Liver (tissue), 3 donors: ENCODE results near the gene GTF2IRD1.

Source experiments
- ATF3 ChIP-seq: IDR thresholded peaks from 2 replicates; pipeline ENCODE4 v1.6.1; 2016; ENCODE audit warnings: antibody characterized with exemption
- CTCF ChIP-seq: fragments of 150-350 bp; IDR thresholded peaks from 2 replicates; pipeline ENCODE4 v1.5.1; 2017; ENCODE audit warnings: improper control_type of control experiment, low read depth, low read length; ENCODE audit not compliant: missing input control
- FOXA1 ChIP-seq: IDR thresholded peaks from 2 replicates; pipeline ENCODE4 v1.6.1; 2016; ENCODE audit warnings: antibody characterized with exemption
- HNF4A ChIP-seq, 2 donors: conservative IDR thresholded peaks; 2 replicates each; pipeline ENCODE4 v1.6.1; 2016; ENCODE audit warnings: antibody characterized with exemption in 2 of 2, mild to moderate bottlenecking in 2 of 2
- JUND ChIP-seq, 2 donors: IDR thresholded peaks; 2 replicates each; pipeline ENCODE4 v1.6.1; 2016; ENCODE audit warnings: antibody characterized with exemption in 2 of 2
- RAD21 ChIP-seq, 2 donors: IDR thresholded peaks; 2 replicates each; pipeline ENCODE4 v1.6.1; 2016; ENCODE audit warnings: antibody characterized with exemption in 2 of 2, mild to moderate bottlenecking in 2 of 2
- RXRA ChIP-seq, 2 donors: IDR thresholded peaks; 2 replicates each; pipeline ENCODE4 v1.6.1; 2017 to 2018; ENCODE audit warnings: antibody characterized with exemption in 2 of 2, mild to moderate bottlenecking in 1 of 2
- SP1 ChIP-seq: IDR thresholded peaks from 2 replicates; pipeline ENCODE4 v1.6.1; 2018; ENCODE audit warnings: antibody characterized with exemption, mild to moderate bottlenecking
- TAF1 ChIP-seq: conservative IDR thresholded peaks from 2 replicates; pipeline ENCODE4 v1.6.1; 2016; ENCODE audit warnings: antibody characterized with exemption, mild to moderate bottlenecking
- YY1 ChIP-seq: IDR thresholded peaks from 2 replicates; pipeline ENCODE4 v1.6.1; 2016; ENCODE audit warnings: antibody characterized with exemption, mild to moderate bottlenecking
- TF ChIP-seq, protein P1 (sequence below): IDR thresholded peaks from 2 replicates; pipeline ENCODE4 v1.6.1; 2016; ENCODE audit warnings: antibody characterized with exemption, mild to moderate bottlenecking
- TF ChIP-seq, protein P2 (sequence below): IDR thresholded peaks from 2 replicates; pipeline ENCODE4 v1.6.1; 2016; ENCODE audit warnings: antibody characterized with exemption
- TF ChIP-seq, protein P3 (sequence below): IDR thresholded peaks from 2 replicates; pipeline ENCODE4 v1.6.1; 2016; ENCODE audit warnings: antibody characterized with exemption
- donor health status: healthy.
- donor health status: healthy.

DNA sequence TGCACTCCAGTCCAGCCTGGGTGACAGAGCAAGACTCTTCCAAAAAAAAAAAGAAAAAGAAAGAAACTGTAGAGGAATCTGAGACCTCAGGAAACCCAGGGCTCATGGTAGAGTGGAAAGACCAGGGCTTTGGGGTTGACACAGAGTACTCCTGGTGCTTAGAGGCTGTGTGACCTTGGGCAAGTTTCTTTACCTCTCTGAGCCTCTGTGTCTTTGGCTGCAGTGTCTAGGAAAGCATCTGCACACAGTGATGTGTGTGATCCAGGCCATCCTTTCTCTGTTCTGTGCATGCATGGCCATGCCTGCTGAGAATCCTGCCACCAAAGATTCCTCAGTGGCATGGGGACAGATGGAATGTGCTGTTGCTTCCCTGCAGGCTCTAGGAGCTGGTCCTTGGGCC lies 132.1 kb downstream of the GTF2IRD1 start:
- TF ChIP-seq RXRA (IDR thresholded peaks at IDR 0.05) (no peak), CTCF (no peak), RAD21 (IDR thresholded peaks at IDR 0.05) (no peak), HNF4A (conservative IDR thresholded peaks at IDR 0.05) (no peak), JUND (IDR thresholded peaks at IDR 0.05) (no peak), SP1 (no peak), YY1 (no peak), ATF3 (no peak), TAF1 (no peak), FOXA1 (no peak)
- TF ChIP-seq, protein P1, sequence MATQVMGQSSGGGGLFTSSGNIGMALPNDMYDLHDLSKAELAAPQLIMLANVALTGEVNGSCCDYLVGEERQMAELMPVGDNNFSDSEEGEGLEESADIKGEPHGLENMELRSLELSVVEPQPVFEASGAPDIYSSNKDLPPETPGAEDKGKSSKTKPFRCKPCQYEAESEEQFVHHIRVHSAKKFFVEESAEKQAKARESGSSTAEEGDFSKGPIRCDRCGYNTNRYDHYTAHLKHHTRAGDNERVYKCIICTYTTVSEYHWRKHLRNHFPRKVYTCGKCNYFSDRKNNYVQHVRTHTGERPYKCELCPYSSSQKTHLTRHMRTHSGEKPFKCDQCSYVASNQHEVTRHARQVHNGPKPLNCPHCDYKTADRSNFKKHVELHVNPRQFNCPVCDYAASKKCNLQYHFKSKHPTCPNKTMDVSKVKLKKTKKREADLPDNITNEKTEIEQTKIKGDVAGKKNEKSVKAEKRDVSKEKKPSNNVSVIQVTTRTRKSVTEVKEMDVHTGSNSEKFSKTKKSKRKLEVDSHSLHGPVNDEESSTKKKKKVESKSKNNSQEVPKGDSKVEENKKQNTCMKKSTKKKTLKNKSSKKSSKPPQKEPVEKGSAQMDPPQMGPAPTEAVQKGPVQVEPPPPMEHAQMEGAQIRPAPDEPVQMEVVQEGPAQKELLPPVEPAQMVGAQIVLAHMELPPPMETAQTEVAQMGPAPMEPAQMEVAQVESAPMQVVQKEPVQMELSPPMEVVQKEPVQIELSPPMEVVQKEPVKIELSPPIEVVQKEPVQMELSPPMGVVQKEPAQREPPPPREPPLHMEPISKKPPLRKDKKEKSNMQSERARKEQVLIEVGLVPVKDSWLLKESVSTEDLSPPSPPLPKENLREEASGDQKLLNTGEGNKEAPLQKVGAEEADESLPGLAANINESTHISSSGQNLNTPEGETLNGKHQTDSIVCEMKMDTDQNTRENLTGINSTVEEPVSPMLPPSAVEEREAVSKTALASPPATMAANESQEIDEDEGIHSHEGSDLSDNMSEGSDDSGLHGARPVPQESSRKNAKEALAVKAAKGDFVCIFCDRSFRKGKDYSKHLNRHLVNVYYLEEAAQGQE, result no peak
- TF ChIP-seq, protein P2, sequence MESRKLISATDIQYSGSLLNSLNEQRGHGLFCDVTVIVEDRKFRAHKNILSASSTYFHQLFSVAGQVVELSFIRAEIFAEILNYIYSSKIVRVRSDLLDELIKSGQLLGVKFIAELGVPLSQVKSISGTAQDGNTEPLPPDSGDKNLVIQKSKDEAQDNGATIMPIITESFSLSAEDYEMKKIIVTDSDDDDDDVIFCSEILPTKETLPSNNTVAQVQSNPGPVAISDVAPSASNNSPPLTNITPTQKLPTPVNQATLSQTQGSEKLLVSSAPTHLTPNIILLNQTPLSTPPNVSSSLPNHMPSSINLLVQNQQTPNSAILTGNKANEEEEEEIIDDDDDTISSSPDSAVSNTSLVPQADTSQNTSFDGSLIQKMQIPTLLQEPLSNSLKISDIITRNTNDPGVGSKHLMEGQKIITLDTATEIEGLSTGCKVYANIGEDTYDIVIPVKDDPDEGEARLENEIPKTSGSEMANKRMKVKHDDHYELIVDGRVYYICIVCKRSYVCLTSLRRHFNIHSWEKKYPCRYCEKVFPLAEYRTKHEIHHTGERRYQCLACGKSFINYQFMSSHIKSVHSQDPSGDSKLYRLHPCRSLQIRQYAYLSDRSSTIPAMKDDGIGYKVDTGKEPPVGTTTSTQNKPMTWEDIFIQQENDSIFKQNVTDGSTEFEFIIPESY, result no peak
- TF ChIP-seq, protein P3, sequence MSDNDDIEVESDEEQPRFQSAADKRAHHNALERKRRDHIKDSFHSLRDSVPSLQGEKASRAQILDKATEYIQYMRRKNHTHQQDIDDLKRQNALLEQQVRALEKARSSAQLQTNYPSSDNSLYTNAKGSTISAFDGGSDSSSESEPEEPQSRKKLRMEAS, result no peak
